ENCODE data around the gene PLCH1. TPM values are rescaled to one million over a fixed set of nuclear protein-coding genes. Genes with fewer than 3 reads are reported as not detected.

Gene PLCH1
- total and polyA plus RNA-seq, 9 of the 15 experiments (the other 6 are each of a cell fraction or from before 2014, with no cell fraction given) = 0.17 to 0.62 (median 0.40) TPM

DNA sequence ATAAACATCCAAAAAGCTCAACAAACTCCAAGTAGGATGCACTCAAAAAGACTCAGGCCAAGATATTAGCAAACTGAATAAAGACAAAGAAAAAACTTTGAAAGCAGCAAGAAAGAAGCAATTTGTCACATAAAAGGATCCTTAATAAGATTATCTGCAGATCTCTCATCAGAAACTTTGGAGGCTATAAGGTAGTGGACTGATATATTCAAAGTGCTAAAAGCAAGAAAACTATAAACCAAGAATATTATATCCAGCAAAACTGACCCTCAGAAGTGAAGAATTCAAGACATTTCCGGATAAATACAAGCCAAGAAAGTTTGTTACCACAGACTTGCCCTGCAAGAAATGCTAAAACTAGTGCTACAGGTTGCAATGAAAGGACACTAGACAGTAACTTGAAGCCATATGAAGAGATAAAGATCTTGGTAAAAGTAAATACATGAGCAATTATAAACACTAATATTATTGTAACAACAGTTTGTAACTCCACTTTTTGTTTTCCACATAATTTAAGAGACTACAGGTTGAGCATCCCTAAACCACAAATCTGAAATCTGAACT lies 37.6 kb upstream of the PLCH1 start:
- no peak overlapping the region for H3K9ac ChIP-seq (ENCODE audit: insufficient read depth in 1 of 2, low read depth in 2 of 2, low read length in 2 of 2)
- no TSS peak for BruUV-seq (replicated peaks)
- no peaks in the 10 kb centered on the region for H3K9me1 ChIP-seq (ENCODE audit: control insufficient read depth, insufficient read depth, low read length)
- intact Hi-C loops (cut with micrococcal nuclease) = no loop called here
- H4K20me1 ChIP-seq (replicated peaks; ENCODE audit: control insufficient read depth, insufficient read depth, low read length) = no peaks in the 10 kb centered on the region
- WGBS (ENCODE audit: insufficient coverage, low coverage, missing lambda C conversion rate) = 95% methylated on average over 1 of the region's 1 CpG
- H3K27ac ChIP-seq (ENCODE audit: extremely low read depth, low read depth, low read length) = no peak overlapping the region
- no peak overlapping the region for H3K4me3 ChIP-seq
- FAIRE-seq (no peak), DNase-seq (ENCODE audit: extremely low read depth in 1 of 4, low spot score in 3 of 4) (no peak), ATAC-seq (no peak)
- H3K4me2 ChIP-seq (ENCODE audit: insufficient read depth, low read length) = no peak overlapping the region
- CTCF ChIA-PET (ENCODE audit: low intra/inter-chr PET ratio) = no interaction called here
- no peak overlapping the region for H2AFZ ChIP-seq (ENCODE audit: low read depth, low read length)
- H3K9me3 ChIP-seq (replicated peaks; ENCODE audit: control insufficient read depth, insufficient read depth, low read depth, low read length) = no peaks in the 10 kb centered on the region
- peaks cover 14% of the 10 kb centered on the region; the same call in 1 of the 3 replicates for H3K36me3 ChIP-seq (ENCODE audit: control insufficient read depth, insufficient read depth, low read length)
- in situ Hi-C loops (cut with MboI) = no loop called here
- POLR2A ChIA-PET = no interaction called here
- 0 out of 3 replicates have a peak, but pooled peaks cover 3% of the 10 kb centered on the region for H3K79me2 ChIP-seq (ENCODE audit: control insufficient read depth, insufficient read depth, low read length)
- H3K4me1 ChIP-seq (replicated peaks in 1 of 2; ENCODE audit: control insufficient read depth in 2 of 2, insufficient read depth in 2 of 2, low read length in 2 of 2) = no peaks in the 10 kb centered on the region
- H3K27me3 ChIP-seq (ENCODE audit: control insufficient read depth in 2 of 2, insufficient read depth in 2 of 2, low read length in 2 of 2) = no peaks in the 10 kb centered on the region
- TF ChIP-seq, protein P1, sequence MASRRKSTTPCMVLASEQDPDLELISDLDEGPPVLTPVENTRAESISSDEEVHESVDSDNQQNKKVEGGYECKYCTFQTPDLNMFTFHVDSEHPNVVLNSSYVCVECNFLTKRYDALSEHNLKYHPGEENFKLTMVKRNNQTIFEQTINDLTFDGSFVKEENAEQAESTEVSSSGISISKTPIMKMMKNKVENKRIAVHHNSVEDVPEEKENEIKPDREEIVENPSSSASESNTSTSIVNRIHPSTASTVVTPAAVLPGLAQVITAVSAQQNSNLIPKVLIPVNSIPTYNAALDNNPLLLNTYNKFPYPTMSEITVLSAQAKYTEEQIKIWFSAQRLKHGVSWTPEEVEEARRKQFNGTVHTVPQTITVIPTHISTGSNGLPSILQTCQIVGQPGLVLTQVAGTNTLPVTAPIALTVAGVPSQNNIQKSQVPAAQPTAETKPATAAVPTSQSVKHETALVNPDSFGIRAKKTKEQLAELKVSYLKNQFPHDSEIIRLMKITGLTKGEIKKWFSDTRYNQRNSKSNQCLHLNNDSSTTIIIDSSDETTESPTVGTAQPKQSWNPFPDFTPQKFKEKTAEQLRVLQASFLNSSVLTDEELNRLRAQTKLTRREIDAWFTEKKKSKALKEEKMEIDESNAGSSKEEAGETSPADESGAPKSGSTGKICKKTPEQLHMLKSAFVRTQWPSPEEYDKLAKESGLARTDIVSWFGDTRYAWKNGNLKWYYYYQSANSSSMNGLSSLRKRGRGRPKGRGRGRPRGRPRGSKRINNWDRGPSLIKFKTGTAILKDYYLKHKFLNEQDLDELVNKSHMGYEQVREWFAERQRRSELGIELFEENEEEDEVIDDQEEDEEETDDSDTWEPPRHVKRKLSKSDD (conservative IDR thresholded peaks at IDR 0.05; ENCODE audit: low read length) = no peak
- TF ChIP-seq ZFP1 (CRISPR knock-in tag; IDR thresholded peaks at IDR 0.05) (peak; percentile 50; the same call in 1 of the 2 replicates), FOSL1 (tag; conservative IDR thresholded peaks at IDR 0.05) (no peak)

All from K562 (cell line).